A549 (cell line): ENCODE measurements around the gene NEK11.

Experiments used
- CHD4 ChIP-seq: fragments of 200-600 bp; sonication (generic); IDR thresholded peaks from 2 replicates; pipeline ENCODE4 v1.6.1; 2016; ENCODE audit warnings: antibody characterized with exemption, mild to moderate bottlenecking, borderline replicate concordance
- CTCF ChIP-seq: fragments of >200 bp; sonication (Bioruptor Twin); formaldehyde crosslinking; IDR thresholded peaks from 3 replicates; pipeline ENCODE4 v1.5.1; 2016
- GATA3 ChIP-seq: IDR thresholded peaks from 2 replicates; pipeline ENCODE4 v1.6.1; 2012; ENCODE audit warnings: borderline replicate concordance
- MAX ChIP-seq: IDR thresholded peaks from 2 replicates; pipeline ENCODE4 v1.6.1; 2012
- NFE2L2 ChIP-seq: fragments of 150-350 bp; conservative IDR thresholded peaks from 2 replicates; pipeline ENCODE4 v1.6.1; 2014; ENCODE audit warnings: low read length
- NPAS2 ChIP-seq: fragments of 250-450 bp; sonication (Bioruptor Pico); IDR thresholded peaks from 2 replicates; pipeline ENCODE4 v1.8.0; 2022; ENCODE audit warnings: mild to moderate bottlenecking, moderate library complexity, borderline replicate concordance
- POLR2A ChIP-seq: IDR thresholded peaks from 2 replicates; pipeline ENCODE4 v1.6.1; 2012; ENCODE audit warnings: mild to moderate bottlenecking, low read length
- RAD21 ChIP-seq, 2 experiments: fragments of >200 bp in 1 of 2; sonication (Bioruptor Twin) in 1 of 2; formaldehyde crosslinking in 1 of 2; IDR thresholded peaks in 1 of 2; conservative IDR thresholded peaks in 1 of 2; 2 replicates in 1 of 2; 3 replicates in 1 of 2; pipeline ENCODE4 v1.6.1; 2012 to 2018; ENCODE audit warnings: inconsistent platforms in 1 of 2
- RCOR1 ChIP-seq: fragments of 150-350 bp; IDR thresholded peaks from 2 replicates; pipeline ENCODE4 v1.6.1; 2014; ENCODE audit warnings: antibody characterized with exemption, low read length, low read depth
- RFX5 ChIP-seq: fragments of 450-650 bp; IDR thresholded peaks from 2 replicates; pipeline ENCODE4 v1.7.1; 2014; ENCODE audit warnings: antibody characterized with exemption, mild to moderate bottlenecking, moderate library complexity
- SMC3 ChIP-seq: fragments of >200 bp; sonication (Bioruptor Twin); formaldehyde crosslinking; IDR thresholded peaks from 3 replicates; pipeline ENCODE4 v1.6.1; 2018; ENCODE audit warnings: inconsistent platforms
- ZNF302 ChIP-seq: fragments of 250-450 bp; sonication (Bioruptor Pico); IDR thresholded peaks from 2 replicates; pipeline ENCODE4 v1.9.0; 2021; ENCODE audit warnings: inconsistent platforms, mild to moderate bottlenecking, moderate library complexity
- TF ChIP-seq, protein P1 (sequence below): fragments of 200-600 bp; sonication (generic); IDR thresholded peaks from 2 replicates; pipeline ENCODE4 v1.6.1; 2016; ENCODE audit warnings: antibody characterized with exemption, mild to moderate bottlenecking, moderate library complexity
- TF ChIP-seq, protein P2 (sequence below): fragments of 450-650 bp; IDR thresholded peaks from 2 replicates; pipeline ENCODE4 v1.6.1; 2014; ENCODE audit warnings: antibody characterized with exemption

GRCh38 chr3:131393051-131393450 is 366.4 kb downstream of the NEK11 start:
- TF ChIP-seq MAX (no peak), CHD4 (no peak), POLR2A (no peak), NPAS2 (no peak), CTCF (no peak), SMC3 (no peak), NFE2L2 (no peak), RAD21 (conservative IDR thresholded peaks at IDR 0.05 in 1 of 2, IDR thresholded peaks at IDR 0.05 in 1 of 2) (no peak), RFX5 (no peak), ZNF302 (CRISPR knock-in tag) (no peak), RCOR1 (no peak), GATA3 (no peak)
- TF ChIP-seq, protein P1, sequence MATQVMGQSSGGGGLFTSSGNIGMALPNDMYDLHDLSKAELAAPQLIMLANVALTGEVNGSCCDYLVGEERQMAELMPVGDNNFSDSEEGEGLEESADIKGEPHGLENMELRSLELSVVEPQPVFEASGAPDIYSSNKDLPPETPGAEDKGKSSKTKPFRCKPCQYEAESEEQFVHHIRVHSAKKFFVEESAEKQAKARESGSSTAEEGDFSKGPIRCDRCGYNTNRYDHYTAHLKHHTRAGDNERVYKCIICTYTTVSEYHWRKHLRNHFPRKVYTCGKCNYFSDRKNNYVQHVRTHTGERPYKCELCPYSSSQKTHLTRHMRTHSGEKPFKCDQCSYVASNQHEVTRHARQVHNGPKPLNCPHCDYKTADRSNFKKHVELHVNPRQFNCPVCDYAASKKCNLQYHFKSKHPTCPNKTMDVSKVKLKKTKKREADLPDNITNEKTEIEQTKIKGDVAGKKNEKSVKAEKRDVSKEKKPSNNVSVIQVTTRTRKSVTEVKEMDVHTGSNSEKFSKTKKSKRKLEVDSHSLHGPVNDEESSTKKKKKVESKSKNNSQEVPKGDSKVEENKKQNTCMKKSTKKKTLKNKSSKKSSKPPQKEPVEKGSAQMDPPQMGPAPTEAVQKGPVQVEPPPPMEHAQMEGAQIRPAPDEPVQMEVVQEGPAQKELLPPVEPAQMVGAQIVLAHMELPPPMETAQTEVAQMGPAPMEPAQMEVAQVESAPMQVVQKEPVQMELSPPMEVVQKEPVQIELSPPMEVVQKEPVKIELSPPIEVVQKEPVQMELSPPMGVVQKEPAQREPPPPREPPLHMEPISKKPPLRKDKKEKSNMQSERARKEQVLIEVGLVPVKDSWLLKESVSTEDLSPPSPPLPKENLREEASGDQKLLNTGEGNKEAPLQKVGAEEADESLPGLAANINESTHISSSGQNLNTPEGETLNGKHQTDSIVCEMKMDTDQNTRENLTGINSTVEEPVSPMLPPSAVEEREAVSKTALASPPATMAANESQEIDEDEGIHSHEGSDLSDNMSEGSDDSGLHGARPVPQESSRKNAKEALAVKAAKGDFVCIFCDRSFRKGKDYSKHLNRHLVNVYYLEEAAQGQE, result no peak
- TF ChIP-seq, protein P2, sequence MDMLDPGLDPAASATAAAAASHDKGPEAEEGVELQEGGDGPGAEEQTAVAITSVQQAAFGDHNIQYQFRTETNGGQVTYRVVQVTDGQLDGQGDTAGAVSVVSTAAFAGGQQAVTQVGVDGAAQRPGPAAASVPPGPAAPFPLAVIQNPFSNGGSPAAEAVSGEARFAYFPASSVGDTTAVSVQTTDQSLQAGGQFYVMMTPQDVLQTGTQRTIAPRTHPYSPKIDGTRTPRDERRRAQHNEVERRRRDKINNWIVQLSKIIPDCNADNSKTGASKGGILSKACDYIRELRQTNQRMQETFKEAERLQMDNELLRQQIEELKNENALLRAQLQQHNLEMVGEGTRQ, result no peak
